G401.6 (cell line): Measurements from ENCODE around the gene PTPRU.
"Not testable (repeated sequence)": the region's sequence is repeated elsewhere in the genome, so short reads cannot be mapped to it uniquely, and the experiment has no call there.

ENCODE experiments used
- FAIRE-seq: peaks from 2 replicates; lab custom pipeline; 2012; peaks lifted over from hg19 to GRCh38; lab: Jason Lieb, UNC

Gene PTPRU

GRCh38 chr1:29290414-29290985 is 54.2 kb downstream of the PTPRU start:
- no peak for FAIRE-seq

GRCh38 chr1:29291756-29292155 is 55.4 kb downstream of the PTPRU start:
- no peak for FAIRE-seq

DNA sequence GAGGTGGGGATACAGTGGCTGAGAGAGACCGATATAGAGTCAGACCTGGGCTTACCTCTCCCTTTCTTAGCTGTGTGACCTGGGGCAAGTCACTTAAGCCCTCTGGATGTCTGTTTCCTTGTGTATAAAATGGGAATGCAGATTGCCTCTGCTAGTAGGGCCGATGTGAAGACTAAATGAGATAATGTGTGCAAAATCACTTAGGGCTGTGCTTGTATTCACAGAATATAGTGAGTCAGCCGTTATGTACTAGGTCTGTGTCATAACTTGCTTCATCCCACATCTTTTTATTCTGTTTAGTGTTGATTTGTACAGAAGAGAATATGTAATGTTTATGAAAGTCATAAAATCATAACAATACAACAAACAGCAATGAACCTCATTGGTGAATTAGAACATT is 56.0 kb downstream of the PTPRU start:
- no peak for FAIRE-seq

- FAIRE-seq, result no peak
Observed at GRCh38 chr1:29297450-29297849, 61.1 kb downstream of the PTPRU start.

- no peak for FAIRE-seq
Observed at GRCh38 chr1:29298246-29298645, 61.9 kb downstream of the PTPRU start.

DNA sequence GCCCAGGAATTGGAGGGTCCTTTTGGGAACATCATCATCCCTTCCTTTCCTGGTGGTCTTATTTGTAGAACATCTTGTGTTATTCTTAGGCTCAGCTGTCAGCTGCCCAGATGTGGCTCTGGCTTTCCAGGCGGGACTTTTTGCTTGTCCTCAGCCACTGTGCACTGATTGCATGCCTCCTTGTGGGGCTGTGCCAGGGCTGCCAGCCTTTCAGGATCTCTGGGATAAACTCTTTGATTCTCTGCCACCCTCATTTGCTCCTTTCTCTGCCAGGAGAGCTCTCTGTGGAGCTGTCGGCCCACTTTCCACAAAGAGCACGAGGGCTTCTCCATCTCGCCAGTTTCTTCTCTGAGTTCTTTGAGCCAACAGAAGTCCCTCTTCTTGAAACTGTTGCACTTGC is 63.1 kb downstream of the PTPRU start:
- no peak for FAIRE-seq

GRCh38 chr1:29301732-29302131 is 65.4 kb downstream of the PTPRU start:
- FAIRE-seq, result not testable (repeated sequence)

DNA sequence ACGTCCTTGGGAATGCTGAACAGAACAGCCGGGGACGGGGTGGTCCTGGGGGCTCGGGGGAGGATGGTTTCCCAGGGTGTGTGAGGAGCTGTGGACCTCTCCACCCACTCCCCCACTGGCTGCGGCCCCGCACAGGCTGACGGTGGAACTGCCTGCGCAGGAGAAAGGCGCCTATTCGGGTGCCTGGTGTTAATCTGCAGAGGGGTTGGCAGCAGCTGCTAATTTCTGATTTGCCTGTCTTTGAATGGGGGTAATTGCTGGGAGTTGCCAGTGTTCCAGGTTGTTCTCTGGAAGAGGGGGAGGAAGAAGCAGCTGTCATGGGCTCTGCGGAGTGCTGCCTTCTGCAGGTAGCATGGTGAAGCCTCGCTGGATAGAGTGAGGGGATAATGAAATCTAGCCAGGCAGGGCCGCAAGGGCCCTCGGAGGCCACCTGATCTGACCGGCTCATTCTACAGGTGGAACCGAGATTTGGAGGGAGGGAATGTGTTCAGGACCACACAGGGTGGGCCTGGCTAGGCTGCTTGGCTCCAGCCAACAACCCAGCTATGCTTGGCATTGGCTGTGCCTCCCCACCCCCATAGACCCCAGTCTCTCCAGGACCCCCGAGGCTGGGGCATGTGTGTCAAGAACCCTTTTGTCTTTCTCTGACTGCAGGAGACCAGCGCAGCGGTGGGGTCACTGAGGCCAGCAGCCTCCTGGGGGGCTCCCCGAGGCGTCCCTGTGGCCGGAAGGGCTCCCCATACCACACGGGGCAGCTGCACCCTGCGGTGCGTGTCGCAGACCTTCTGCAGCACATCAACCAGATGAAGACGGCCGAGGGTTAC is 67.1 kb downstream of the PTPRU start:
- FAIRE-seq, result no peak

- FAIRE-seq, result no peak
Observed at GRCh38 chr1:29304025-29304684, 67.8 kb downstream of the PTPRU start.

DNA sequence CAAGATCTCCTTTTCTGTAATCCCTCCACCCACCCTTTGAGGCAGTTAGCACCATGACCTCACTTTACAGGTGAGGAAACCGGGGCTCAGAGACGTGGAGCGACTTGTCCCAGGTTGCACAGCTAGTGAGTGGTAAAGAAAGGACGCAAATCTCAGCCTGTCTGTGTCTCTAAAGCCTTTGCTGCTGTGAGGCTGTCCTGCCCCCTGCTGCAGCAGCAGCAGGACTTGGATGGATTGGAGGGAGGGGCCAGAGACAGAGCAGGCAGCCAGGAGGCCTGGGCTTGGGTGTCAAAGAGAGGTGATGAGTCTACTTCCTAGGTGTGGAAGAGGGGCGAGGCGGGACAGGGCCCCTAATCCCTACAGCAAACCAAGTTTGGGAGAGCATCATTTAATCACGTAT is 69.6 kb downstream of the PTPRU start:
- FAIRE-seq, result no peak

- FAIRE-seq, result no peak
Observed at GRCh38 chr1:29306471-29307140, 70.3 kb downstream of the PTPRU start.

DNA sequence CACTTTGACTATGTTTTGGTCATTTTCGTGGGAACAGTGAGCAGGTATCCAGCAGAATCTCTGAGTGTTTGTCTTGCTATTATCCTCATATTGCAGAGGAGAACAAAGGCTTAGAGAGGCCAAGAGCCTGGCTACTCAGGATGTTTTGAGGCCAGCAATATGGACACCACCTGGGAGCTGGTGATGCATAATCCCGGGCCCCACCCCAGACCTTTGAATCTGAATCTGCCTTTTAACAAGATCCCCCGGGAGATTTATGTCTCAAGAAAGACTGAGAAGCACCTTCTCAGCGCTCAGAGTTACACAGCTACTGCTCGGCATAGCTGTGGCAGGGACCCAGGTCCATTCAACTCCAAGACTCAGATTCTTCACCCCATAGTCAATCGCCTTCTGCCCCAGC is 72.8 kb downstream of the PTPRU start:
- FAIRE-seq, result no peak

DNA sequence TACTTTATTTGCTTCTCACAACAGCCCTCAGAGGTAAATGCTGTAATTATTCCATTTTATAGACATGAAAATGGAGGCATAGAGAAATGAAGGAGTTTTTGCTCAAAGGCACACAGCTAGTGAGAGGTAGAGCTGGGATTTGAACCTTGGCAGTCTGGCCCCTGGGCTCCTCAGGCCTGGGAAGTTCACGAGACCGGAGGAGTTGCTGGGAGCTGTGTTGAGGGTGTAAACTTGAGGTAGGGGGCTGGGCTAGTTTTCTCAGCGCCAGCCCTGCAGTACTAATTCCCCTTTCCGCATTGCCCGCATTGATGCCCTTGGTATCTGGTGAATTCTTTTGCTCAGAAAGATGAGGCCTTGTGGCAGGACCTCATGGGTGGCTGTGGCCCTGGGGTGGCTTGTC is 73.3 kb downstream of the PTPRU start:
- FAIRE-seq, result no peak

DNA sequence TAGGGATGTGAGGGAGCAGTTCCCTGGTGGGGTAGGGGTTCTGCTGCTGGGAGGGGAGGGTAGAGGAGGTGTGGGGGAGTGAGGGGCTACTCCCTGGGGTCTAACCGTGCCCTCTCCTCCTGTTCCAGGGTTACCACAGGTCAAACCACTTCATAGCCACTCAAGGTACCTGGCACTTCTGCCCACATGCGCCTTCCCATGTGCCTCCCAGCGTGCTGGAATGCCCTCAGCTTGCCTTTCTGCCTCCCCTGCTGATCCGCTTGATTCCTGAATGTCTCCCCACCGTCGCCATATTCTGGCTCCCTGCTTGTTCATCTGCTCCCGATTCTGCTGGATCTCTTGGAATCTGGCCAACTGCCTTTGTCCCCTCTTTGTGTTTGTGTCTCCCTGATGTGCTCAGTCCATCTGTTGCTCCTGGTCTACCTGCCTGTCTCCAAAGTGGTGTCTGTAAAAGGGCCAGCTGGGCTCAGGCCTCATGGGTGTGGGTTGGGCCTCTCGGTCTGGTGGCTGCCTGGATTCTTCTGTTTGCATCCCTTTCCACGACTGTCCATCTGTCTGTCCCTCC is 74.4 kb downstream of the PTPRU start:
- FAIRE-seq, result no peak

DNA sequence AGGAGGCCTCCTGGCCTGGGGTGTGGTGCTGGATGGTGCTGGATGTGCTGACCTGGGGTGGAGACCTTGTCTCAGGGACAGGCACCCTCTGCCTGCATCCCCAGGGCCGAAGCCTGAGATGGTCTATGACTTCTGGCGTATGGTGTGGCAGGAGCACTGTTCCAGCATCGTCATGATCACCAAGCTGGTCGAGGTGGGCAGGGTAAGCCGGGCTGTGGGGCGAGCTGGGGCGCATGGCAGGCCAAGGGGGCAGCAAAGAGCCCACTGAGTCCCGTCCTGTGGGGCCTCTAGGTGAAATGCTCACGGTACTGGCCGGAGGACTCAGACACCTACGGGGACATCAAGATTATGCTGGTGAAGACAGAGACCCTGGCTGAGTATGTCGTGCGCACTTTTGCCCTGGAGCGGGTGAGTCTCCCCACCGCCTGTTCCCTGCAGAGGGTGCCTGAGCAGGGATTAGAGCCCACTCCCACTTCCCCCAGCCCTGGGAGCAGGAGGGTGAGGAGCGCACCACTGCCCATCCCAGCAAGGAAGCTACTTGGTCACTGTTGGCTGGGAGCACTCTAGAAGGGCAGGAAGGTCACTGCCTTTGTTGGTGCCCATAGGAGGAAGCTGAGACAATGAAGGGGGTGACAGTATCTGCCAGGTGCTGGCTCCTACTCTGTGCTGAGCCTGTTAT is 75.2 kb downstream of the PTPRU start:
- FAIRE-seq, result no peak

DNA sequence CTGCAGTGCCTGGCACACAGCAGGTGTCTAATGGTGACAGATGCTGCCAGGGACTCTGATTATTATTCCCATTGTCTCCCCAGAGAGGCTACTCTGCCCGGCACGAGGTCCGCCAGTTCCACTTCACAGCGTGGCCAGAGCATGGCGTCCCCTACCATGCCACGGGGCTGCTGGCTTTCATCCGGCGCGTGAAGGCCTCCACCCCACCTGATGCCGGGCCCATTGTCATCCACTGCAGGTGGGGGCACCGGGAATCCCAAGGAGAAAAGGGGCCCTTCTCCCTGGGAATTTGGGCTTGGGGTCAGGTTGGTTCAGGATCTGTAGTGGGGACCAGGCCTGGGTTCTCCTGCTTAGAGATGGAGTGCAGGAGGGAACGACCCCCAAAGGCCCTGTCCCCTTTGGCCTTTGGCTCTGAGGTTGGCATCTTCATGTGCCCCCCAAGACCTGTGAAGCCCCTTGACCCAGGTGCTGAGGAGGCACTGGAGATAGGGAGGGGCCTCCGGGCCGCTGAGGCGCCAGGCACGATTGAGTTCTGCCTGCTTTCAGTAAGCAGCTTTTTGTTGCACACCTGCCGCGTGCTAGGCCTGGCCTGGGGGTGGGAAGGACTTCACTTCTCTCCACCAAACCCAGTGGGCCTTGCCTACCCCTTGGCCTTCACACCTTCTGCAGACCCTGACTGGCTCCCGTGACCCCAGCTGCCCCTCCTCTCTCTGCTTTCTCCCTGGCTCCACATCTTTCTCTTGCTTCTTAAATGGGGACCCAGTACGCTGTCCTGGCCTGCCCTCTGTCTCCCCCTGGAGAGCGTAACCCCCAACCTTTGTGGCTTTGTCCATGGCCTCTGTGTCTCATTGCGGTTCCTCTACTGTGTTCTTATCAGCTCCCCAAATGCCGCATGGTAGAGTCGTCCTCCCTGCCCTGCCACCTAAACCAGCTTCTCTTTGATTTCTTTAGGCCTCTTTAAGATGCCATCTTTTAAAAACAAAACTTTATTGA is 76.4 kb downstream of the PTPRU start:
- FAIRE-seq, result no peak

GRCh38 chr1:29314685-29315084 is 78.4 kb downstream of the PTPRU start:
- FAIRE-seq, result not testable (repeated sequence)

GRCh38 chr1:29315262-29315661 is 78.9 kb downstream of the PTPRU start:
- FAIRE-seq, result no peak

GRCh38 chr1:29315876-29316275 is 79.6 kb downstream of the PTPRU start:
- no peak for FAIRE-seq

DNA sequence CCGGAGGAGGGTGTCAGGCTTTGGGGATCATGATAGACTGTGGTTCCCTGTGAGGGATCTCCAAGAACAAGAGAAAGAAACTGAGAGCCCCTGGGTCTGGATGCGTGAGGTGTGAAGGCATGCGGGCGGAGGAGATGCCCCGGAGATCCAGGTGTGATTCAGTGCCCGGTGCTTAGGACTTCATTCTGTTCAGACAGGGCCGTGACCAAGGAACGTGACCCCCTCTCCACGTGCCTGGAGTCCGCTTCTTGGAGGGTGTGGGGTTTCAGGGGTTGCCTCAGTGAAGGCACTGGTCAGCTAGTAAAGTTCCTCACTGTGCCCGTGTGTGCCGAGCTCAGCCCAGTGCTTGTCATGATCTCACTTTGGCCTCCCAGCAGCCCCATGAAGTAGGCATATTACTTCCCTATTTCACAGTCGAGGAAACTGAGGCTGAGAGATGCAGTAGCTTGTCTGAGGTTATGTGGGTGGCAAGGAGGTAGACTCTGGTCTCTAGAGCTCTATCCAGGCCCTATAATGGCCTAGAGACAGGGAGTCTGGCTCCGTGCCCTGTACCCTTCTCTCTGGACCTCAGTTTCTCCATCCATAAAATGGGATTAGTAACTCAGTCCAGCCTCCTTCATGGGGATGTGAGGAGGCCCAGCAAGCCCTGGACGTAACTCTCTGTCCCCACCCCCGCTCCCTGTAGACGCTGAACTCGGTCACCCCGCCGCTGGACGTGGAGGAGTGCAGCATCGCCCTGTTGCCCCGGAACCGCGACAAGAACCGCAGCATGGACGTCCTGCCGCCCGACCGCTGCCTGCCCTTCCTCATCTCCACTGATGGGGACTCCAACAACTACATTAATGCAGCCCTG is 81.0 kb downstream of the PTPRU start:
- FAIRE-seq, result no peak
